ENCODE measurements around the gene SEC23IP. TPM values are rescaled to one million over a fixed set of nuclear protein-coding genes. Genes with fewer than 3 reads are reported as not detected.
A peak's percentile ranks its signal among the peaks of the same experiment; 100 is the strongest.
"Not testable (repeated sequence)": the region's sequence is repeated elsewhere in the genome, so short reads cannot be mapped to it uniquely, and the experiment has no call there.

Gene SEC23IP
- total RNA-seq, 4 donors from 2014 or later: 15.4 to 51.3 (median 31.1) TPM

- peak overlapping the region in 2 of 4 donors; percentile 12 to 28 for H3K27ac ChIP-seq
- TF ChIP-seq EP300 (IDR thresholded peaks at IDR 0.05): no peak
- TF ChIP-seq POLR2A (IDR thresholded peaks at IDR 0.05): no peak
- TF ChIP-seq CTCF (IDR thresholded peaks at IDR 0.05): no peak
- 64 to 80% methylated on average over 7 to 16 of the region's 16 CpGs for WGBS, 2 donors (ENCODE audit: low coverage in 1 of 2)
- H3K4me3 ChIP-seq: no peak overlapping the region
- H3K9me3 ChIP-seq: no peaks in the 10 kb centered on the region
- no peaks in the 10 kb centered on the region for H3K27me3 ChIP-seq
- peaks cover 0 to 16% (median 7%) of the 10 kb centered on the region in 3 donors for H3K4me1 ChIP-seq
- peaks cover 0 to 79% of the 10 kb centered on the region in 2 donors for H3K36me3 ChIP-seq
- no peak for ATAC-seq
Observed at GRCh38 chr10:119903946-119904666, 11.6 kb downstream of the SEC23IP start.

GRCh38 chr10:119907695-119908094 lies 15.2 kb downstream of the SEC23IP start:
- peaks cover 0 to 100% of the 10 kb centered on the region in 2 donors for H3K36me3 ChIP-seq
- H3K27me3 ChIP-seq, H3K27ac ChIP-seq, ATAC-seq, H3K9me3 ChIP-seq, H3K4me1 ChIP-seq, H3K4me3 ChIP-seq: not testable (repeated sequence)
- 94 to 97% methylated on average over 7 of the region's 7 CpGs for WGBS, 2 donors (ENCODE audit: low coverage in 1 of 2)

GRCh38 chr10:119908166-119908565 lies 15.6 kb downstream of the SEC23IP start:
- Histone ChIP-seq H3K4me3 (no peak overlapping the region), H3K27me3 (no peaks in the 10 kb centered on the region), H3K27ac (no peak overlapping the region), H3K36me3 (peaks cover 0 to 100% of the 10 kb centered on the region in 2 donors), H3K4me1 (no peaks in the 10 kb centered on the region), H3K9me3 (no peaks in the 10 kb centered on the region)
- TF ChIP-seq EP300 (IDR thresholded peaks at IDR 0.05) (no peak), POLR2A (IDR thresholded peaks at IDR 0.05) (no peak), CTCF (IDR thresholded peaks at IDR 0.05) (no peak), POLR2AphosphoS5 (IDR thresholded peaks at IDR 0.05) (no peak)
- no peak for ATAC-seq

GRCh38 chr10:119910689-119911088 lies 18.2 kb downstream of the SEC23IP start:
- Histone ChIP-seq H3K9me3 (no peaks in the 10 kb centered on the region), H3K27me3 (no peaks in the 10 kb centered on the region), H3K4me1 (no peaks in the 10 kb centered on the region), H3K27ac (no peak overlapping the region), H3K36me3 (peaks cover 0 to 100% of the 10 kb centered on the region in 2 donors), H3K4me3 (no peak overlapping the region)
- 92 to 100% methylated on average over 4 to 6 of the region's 6 CpGs for WGBS, 2 donors (ENCODE audit: low coverage in 1 of 2)
- no peak for ATAC-seq
- no peak for TF ChIP-seq POLR2A (IDR thresholded peaks at IDR 0.05)
- no peak for TF ChIP-seq EP300 (IDR thresholded peaks at IDR 0.05)
- TF ChIP-seq CTCF (IDR thresholded peaks at IDR 0.05): no peak

GRCh38 chr10:119917777-119918176 lies 25.2 kb downstream of the SEC23IP start:
- 41 to 56% methylated on average over 3 of the region's 3 CpGs for WGBS, 2 donors (ENCODE audit: low coverage in 1 of 2)
- H3K4me3 ChIP-seq: no peak overlapping the region

More at GRCh38 chr10:119917777-119918176, 25.2 kb downstream of the SEC23IP start:
- H3K36me3 ChIP-seq: peaks cover 6 to 100% of the 10 kb centered on the region in 2 donors
- no peaks in the 10 kb centered on the region for H3K9me3 ChIP-seq
- no peaks in the 10 kb centered on the region for H3K27me3 ChIP-seq
- no peak for ATAC-seq
- H3K4me1 ChIP-seq: no peaks in the 10 kb centered on the region
- TF ChIP-seq POLR2AphosphoS5 (IDR thresholded peaks at IDR 0.05): no peak
- TF ChIP-seq CTCF (IDR thresholded peaks at IDR 0.05): no peak
- no peak for TF ChIP-seq EP300 (IDR thresholded peaks at IDR 0.05)
- no peak for TF ChIP-seq POLR2A (IDR thresholded peaks at IDR 0.05)
- H3K27ac ChIP-seq: no peak overlapping the region
